HG03066 (cell line): Measurements from ENCODE around the gene RNF213.
A peak's percentile ranks its signal among the peaks of the same experiment; 100 is the strongest.
"Not testable (repeated sequence)": the region's sequence is repeated elsewhere in the genome, so short reads cannot be mapped to it uniquely, and the experiment has no call there.

Experiments used
- ATAC-seq: cut with Tn5 transposase; IDR thresholded peaks from one replicate; pipeline ENCODE4 v1.9.1; 2021; ENCODE audit warnings: low read depth; ENCODE audit not compliant: unreplicated experiment

Gene RNF213

GRCh38 chr17:80408872-80409271, 148.2 kb downstream of the RNF213 start:
- ATAC-seq = no peak

GRCh38 chr17:80409626-80410025, 149.0 kb downstream of the RNF213 start:
- ATAC-seq = no peak

DNA sequence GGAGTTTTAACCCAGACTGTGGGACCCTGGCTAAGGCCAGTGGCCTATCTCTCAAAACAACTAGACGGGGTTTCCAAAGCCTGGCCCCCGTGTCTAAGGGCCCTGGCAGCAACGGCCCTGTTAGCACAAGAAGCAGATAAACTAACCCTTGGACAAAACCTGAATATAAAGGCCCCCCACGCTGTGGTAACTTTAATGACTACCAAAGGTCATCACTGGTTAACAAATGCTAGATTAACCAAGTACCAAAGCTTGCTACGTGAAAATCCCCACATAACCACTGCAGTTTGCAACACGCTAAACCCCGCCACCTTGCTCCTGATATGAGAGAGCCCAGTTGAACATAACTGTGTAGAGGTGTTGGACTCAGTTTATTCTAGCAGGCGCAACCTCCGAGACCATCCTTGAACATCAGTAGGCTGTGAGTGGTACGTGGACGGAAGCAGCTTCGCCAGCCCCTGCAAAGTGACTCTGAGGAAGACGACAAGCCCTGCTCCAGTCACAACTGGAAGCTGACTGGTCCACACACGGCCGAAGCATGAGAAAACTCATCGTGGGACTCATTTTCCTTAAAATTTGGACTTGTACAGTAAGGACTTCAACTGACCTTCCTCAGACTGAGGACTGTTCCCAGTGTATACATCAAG, 149.9 kb downstream of the RNF213 start:
- ATAC-seq = not testable (repeated sequence)

DNA sequence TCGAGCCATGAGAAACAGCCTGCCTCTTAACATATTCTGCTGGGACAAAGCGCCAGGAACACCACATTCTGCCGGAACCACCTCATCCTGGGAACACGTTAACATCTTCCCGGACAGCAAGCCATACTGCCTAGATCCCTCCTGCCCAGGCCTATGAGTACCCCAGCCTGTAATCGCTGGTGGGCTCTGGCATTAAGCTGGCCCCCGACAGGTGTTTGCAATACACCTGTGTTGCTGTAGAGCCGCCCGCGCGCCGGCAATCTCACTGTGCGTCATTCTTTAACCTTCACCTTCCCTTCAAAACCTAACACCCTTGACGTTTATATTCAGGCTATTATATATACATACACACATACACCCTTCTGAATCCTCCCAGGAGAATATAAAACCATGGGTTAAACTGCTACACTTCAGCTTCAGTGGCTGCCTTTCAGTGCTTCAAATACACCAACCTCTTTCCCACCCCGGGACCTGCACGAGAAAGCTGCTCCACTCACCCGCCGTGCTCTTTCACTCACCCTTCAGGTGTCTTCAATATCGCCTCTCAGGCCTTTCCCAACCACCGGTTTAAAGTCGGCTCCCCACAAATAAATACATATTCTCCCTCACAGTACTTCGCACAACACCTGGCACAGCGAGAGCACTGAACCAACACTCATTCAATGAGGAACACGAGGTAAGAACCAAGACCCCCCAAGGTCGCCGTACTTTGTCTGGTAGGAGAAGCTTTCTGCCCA, 153.3 kb downstream of the RNF213 start:
- no peak for ATAC-seq

GRCh38 chr17:80414508-80414802, 153.8 kb downstream of the RNF213 start:
- no peak for ATAC-seq

- ATAC-seq = peak; percentile 92
These were observed 154.4 kb downstream of the RNF213 start, which contains the start of gene ENDOV for GRCh38 chr17:80414803-80415625. Gene ENDOV, plus strand, starts transcription at chr17:80415167. Its CDS starts 28 bp downstream, at chr17:80415195.

DNA sequence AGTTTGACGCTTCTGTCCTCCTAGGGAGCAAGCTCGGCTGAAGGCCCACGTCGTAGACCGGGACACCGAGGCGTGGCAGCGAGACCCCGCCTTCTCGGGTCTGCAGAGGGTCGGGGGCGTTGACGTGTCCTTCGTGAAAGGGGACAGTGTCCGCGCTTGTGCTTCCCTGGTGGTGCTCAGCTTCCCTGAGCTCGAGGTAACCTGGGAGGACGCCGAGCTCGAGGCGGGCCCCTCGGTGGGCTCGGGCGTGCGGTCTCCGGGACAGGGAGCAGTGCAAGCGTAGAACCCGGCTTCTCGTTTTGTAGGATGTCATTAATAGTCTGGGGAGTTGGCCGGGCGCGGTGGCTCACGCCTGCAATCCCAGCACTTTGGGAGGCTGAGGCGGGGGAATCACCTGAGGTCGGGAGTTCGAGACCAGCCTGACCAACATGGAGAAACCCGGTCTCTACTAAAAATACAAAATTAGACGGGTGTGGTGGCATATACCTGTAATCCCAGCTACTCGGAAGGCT, 155.0 kb downstream of the RNF213 start:
- ATAC-seq = no peak

- no peak for ATAC-seq
These were observed 155.7 kb downstream of the RNF213 start for GRCh38 chr17:80416260-80416939.

DNA sequence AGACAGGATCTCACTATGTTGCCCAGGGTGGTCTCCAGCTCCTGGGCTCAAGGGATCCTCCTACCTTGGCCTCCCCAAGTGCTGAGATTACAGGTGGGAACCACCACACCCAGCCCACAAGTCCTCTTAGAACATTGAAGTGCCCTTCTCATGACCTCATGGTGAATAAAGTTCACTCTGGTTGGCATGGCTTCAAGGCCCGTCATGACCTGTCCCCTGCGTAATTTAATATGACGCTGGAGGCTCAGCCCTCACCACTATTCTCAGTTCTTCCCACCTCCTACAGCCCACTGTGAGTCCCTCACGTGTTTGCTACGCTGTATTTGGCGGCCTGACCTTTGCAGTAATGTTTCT, 156.3 kb downstream of the RNF213 start:
- ATAC-seq = no peak

- ATAC-seq = no peak
These were observed 157.9 kb downstream of the RNF213 start for GRCh38 chr17:80418589-80418988.

DNA sequence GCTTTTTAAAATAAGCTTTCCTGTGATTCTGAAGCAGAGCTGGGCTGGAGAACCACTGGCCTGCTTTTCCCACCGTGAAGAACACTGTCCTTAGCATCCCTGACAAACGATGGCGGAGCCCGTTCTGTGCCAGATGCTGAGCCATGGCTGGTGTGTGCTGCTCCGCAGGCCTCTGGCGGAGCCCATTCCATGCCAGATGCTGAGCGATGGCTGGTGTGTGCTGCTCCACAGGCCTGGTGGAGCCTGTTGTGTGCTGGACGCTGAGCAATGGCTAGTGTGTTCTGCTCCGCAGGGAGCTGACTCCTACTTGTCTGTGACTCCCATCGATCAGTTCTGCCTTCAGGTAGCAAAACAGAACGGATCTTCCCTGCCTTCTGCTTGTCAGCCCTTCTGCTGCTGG, 158.6 kb downstream of the RNF213 start:
- ATAC-seq = no peak

DNA sequence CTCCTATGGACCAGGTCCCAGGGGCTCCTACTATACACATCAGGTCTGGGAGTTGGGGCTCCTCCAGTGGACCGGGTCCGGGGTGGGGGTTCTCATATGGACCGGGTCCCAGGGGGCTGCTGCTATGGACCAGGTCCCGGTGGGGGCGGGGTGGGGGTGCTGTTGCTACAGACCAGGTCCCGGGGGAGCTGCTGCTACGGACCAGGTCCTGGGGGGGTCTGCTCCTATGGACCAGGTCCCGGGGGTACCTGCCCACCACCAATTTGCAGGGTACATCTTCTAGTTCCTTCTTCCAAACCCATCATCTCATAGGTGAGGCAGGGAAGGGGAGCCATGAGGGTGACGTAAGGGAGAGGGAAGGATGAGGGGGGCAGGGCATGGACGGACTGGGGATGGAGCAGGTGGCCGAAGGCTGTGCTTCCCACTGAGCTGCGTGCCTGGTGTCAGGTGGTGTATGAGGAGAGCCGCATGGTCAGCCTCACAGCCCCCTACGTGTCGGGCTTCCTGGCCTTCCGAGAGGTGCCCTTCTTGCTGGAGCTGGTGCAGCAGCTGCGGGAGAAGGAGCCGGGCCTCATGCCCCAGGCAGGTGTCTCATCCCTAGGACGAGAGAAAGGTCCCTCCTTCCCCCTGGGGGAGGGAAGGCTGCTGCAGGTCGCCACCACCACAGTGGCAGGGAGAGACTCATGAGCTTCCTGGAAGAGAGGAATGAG, 160.9 kb downstream of the RNF213 start:
- no peak for ATAC-seq

DNA sequence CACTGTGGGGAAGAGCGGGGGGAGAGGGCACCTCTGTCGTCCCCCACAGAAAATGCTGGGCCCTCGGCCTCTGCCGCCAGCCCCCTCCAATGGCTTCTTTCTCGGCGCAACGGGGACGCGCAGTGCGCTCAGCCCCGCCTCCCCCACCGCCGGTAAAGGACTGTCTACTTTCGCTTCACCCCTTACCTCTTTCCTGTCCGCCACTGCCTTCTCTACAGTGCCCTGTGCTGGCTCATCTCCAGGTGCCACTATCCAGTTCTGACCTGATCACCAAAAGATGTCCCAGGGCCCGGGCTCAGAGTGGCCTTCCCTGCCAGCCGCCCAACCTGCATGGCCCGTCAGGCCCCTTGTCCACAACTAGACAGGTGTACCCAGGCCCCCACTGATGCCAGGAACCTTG, 161.6 kb downstream of the RNF213 start:
- no peak for ATAC-seq

- no peak for ATAC-seq
These were observed 162.3 kb downstream of the RNF213 start for GRCh38 chr17:80422981-80423380.

- no peak for ATAC-seq
These were observed 163.0 kb downstream of the RNF213 start for GRCh38 chr17:80423536-80424225.

GRCh38 chr17:80424261-80424660, 163.6 kb downstream of the RNF213 start:
- no peak for ATAC-seq

GRCh38 chr17:80424878-80425765, 164.5 kb downstream of the RNF213 start:
- no peak for ATAC-seq

DNA sequence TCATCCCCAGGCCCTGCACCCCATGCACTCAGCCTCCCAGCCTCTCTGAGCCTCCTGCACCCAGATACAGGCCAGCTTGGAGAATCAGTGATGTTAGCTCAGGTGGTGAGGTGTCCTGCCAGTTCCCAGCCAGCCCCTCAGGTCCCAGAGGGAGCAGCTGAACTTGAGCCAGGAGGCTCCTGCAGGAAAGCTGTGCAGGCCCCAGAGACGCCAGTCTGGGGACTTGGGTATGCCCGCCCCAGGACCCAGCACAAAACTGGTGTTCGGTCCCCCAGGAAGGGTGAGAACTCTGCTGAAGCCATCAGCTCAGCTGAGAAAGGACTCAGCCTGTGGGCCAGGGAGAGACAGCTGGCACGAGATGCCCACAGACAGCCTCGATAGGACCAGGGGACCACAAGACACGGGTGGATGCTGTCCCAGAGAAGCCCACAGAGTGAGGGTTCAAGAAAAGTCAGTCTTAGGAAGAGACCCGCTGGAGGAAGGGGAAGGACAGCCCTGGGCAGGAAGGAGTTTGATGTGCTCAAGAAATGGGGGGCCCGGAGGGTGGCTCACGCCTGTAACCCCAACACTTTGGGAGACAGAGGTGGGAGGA, 165.3 kb downstream of the RNF213 start:
- no peak for ATAC-seq
